UCSD-AML1 (cell line): ENCODE measurements around the gene DRAXIN.

Experiments
- DNase-seq: peaks from one replicate; lab custom pipeline; 2025; ENCODE audit not compliant: unreplicated experiment; lab: John Stamatoyannopoulos, UW

Gene DRAXIN

DNA sequence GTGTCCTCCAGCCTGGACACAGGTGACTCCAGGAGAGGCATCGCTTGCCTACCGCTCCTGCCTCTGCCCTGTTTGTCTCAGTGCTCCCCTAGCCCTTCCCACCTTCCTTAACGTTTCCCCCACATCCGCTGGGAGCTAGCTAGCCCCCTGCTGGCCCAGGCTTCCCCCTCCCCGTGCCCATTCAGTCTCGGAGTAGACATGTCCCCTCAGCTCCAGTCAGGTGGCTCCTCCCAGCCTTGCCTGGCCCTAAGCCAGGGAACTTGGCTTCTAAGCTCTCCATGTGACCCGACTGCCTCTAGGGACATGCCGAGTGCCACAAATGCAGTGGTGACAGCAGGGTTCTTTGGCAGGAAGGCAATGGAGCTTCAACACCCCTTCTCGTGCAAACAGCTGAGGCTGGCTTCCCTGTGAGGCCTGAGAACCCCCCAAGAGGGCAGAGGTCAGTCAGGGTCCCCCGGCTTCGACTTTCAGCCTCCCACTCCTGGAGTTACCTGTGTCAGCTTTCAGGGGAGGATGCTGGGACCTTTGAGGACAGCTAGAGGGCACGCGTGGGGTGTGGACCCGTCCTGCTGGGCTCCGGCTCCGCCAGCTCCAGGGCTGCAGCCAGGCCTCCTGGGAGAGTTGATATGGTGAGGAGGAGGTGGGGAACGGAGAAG is 16.2 kb downstream of the DRAXIN start:
- no peak for DNase-seq

DNA sequence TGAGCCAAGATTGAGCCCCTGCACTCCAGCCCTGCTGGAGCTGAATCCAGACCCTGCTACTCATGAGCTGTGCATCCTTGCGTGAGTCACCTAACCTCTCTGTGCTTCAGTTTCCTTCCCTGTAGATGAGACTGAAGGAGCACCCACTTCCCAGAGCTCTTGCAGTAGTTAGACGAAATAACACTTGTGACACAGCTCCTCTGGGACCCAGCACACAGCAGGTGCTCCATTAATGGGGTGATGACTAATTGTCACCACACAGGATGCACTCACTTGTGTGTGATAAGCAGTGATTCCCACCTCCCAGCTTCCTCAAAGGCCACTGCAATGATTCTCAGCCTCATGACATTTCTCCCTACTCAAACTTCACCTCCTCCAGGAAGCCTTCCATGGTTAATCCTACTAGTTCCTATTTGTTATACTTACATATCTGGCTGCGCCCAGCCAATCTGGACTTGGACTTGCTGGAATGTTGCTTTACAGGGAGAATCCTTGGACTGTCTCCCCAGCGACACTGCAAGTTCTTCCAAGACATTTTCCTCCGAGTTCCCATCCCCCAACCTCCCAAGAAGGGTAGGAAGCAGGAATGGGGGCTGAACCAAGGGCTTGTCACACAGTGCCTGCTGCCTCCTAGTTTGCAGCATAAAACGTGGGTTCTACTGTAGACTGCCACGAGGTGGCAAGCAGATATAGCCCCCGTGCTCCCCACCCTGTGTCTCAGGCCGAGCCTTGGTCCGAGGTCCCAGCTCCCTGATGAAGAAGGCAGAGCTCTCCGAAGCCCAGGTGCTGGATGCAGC is 17.2 kb downstream of the DRAXIN start:
- no peak for DNase-seq

- DNase-seq = no peak
Measured at GRCh38 chr1:11711490-11711889, 20.0 kb downstream of the DRAXIN start.

GRCh38 chr1:11712285-11712684 is 20.8 kb downstream of the DRAXIN start:
- no peak for DNase-seq

- no peak for DNase-seq
Measured at GRCh38 chr1:11713095-11713494, 21.6 kb downstream of the DRAXIN start.

DNA sequence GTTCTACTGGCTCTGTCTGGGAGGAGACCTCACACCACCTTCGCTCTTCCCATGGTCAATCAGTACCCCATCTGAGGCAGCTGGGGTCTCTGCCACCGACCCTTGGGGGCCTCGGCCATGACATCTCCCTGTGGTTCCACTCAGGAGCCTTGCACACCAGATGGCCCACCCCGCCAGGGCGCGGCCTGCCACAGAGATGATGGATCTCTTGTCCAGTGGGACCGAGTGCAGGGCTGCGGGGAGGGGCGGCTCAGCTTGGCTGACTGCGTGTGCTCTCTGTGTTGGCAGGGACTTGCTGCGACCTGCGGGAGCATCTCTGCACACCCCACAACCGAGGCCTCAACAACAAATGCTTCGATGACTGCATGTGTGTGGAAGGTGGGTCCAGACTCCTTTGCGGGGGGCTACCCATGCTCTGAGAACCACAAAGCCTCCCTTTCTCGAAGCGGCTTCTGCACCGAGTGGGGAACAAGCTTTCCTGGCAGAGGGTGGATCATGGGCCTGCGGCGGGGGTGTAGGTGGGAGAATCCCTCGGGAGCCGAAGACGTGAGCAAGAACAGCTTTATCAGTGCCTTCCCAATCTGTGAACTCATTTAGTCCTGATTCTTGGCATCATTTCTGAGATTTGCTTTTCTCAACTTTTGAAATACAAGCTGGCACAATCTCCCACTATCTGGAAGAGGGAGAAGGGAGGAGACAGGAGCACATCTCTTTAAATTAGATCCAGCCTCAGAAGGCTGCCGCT is 23.5 kb downstream of the DRAXIN start:
- no peak for DNase-seq

DNA sequence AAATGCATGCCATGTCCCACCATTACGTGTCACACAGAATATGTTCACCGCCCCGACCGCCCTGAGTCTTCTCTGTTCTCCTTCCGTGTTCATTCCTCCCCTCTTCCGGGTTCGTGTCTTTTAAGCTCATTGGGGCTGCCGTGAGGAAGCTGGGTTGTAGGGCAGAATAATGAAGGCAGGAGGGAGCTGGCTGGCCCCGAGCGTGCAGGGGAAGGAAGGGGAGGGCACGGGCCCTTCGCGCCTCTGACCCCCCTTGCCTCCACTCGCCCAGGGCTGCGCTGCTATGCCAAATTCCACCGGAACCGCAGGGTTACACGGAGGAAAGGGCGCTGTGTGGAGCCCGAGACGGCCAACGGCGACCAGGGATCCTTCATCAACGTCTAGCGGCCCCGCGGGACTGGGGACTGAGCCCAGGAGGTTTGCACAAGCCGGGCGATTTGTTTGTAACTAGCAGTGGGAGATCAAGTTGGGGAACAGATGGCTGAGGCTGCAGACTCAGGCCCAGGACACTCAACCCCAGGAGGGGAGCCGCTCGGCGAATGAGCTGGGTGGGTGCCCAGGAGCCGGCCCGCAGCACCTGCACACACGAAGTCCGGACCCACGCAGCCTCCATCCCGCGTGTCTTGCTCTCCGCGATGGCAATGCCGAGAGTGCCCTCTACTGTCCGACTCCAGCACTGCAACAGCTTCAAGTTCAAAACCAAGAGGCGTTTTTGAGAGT is 28.0 kb downstream of the DRAXIN start:
- DNase-seq = peak; percentile 85

DNA sequence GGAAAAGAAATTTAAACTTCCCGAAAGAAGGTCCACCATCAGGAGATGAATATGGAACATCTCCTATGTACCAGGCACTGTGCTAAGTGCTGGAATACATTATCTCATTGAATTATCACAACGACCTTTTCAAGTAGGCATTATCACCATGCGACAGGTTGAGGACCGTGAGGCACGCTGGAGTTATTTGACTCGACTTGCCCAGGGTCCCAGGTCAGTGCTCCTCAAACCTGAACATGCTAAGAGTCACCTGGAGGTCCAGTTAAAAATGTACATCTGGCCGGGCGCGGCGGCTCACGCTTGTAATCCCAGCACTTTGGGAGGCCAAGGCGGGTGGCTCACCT is 28.5 kb downstream of the DRAXIN start:
- no peak for DNase-seq

GRCh38 chr1:11720525-11720924 is 29.0 kb downstream of the DRAXIN start:
- DNase-seq = no peak

- no peak for DNase-seq
Measured at GRCh38 chr1:11721311-11721710, 29.8 kb downstream of the DRAXIN start.

- DNase-seq = no peak
Measured at GRCh38 chr1:11722538-11722937, 31.0 kb downstream of the DRAXIN start.

- DNase-seq = no peak
Measured at GRCh38 chr1:11725616-11726015, 34.1 kb downstream of the DRAXIN start.

- DNase-seq = no peak
Measured at GRCh38 chr1:11727119-11727518, 35.6 kb downstream of the DRAXIN start.

- DNase-seq = no peak
Measured at GRCh38 chr1:11728126-11728806, 36.8 kb downstream of the DRAXIN start.

GRCh38 chr1:11729155-11729497 is 37.6 kb downstream of the DRAXIN start:
- no peak for DNase-seq

DNA sequence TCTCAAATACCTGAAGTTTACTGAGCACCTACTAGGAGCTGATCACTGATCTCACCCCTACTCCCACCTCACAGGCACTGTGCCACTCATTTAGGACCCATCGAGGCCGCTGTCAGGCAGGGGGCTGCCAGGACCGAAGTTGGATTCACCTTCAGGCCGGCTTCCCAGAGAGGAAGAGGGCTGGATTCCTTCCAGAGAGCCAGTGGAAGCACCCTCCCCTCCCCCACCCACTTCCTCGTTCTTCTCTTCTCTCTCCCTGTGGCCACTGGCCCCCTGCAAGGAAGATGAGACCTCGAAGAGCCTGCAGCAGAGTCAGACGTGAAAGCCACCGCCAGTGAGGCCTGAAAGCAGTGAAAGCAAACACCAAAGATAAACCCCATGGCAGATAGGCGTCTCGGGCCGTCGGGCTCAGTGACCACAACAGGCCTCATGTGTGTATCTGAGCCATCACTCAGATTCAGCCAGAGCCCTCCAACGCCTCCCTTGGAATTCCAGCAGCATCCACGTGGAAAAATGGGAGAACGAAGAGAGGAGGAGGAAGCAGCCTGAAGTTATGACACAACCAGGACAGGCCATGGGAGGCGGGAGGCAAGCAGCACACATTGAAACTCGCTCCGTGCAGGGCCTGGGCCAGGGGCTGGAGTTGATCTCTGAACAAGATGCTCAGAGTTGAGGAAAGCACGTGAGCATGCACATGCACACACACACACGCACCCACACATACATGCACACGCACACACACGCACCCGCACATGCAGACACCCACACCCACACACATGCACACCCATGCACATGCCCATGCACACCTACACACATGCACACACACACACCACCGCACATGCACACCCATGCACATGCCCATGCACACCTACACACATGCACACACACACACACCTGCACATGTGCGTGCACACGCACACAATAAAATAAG is 38.3 kb downstream of the DRAXIN start:
- DNase-seq = peak; percentile 55

GRCh38 chr1:11730429-11730891 is 39.0 kb downstream of the DRAXIN start:
- DNase-seq = peak; percentile 55

DNA sequence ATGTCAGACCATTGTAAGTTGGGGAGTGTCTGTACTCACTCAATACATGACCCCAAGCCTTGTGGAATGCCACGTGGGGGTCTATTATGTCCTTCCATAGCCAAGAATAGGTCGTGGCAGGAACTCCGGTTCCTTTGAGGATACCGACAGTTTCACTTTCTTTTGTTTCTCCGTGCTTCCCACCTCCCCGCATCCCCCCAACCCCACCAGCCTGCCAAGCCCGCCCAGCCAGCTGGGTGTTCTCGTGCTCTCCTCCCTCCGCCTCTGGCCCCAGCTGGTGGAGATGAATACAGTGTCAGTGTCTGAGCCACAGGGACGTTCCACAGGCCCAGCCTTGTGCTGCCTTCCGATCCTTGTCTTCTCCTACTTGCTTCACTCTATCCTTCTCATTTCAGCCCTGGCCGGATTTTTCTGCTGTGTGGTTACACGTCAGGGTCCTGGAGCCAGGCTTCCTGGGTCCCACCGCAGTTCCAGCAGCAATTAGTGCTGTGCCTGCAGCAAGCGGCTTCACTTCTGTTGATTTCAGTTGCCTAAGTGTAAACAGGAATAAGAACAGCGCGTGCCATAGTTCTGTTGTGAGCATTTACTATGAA is 40.3 kb downstream of the DRAXIN start:
- peak; percentile 34 for DNase-seq

DNA sequence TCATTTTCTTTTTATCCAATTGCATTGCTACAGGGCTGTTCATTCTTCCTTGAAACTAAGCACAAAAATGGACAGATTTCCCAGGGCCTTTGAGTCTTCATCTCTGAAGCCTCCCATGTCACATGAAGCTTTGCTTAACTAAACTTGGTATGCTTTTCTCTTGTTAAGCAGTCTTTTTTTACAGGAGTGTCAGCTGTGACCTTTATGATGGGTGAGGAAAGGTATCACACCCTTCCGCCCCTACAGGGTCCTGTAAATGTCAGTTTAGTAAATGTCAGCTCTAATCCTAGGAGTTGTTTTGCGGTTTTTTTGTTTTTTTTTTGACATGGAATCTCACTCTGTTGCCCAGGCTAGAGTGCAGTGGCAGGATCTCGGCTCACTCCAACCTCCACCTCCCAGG is 41.8 kb downstream of the DRAXIN start:
- DNase-seq = no peak

DNA sequence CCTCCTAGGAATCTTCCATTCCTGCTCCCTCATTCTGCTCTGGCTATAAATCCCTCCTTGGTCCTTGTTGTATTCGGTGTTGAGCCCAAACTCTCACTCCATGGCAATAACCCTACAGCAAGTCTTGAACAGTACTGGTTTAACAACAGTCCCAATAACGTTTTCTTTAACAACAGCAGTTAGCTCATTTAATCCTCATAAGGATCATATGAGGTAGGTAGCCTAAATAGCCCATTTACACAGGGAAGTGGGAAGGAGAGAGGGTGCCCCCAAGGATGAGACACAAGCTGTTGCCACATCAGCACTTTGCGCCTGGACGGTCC is 44.0 kb downstream of the DRAXIN start:
- no peak for DNase-seq
